Hematopoietic multipotent progenitor cell treated with erythropoietin and hydrocortisone succinate and interleukin-3 and kit ligand, for 15 days (in vitro differentiated cells): ENCODE measurements around the gene USF2.

Source experiments
- DNase-seq: peaks from one replicate; pipeline ENCODE4 v3.0.0-alpha.2; 2015; ENCODE audit warnings: low spot score

Gene USF2

GRCh38 chr19:35246466-35247092, 22.2 kb upstream of the USF2 start:
- DNase-seq: no peak

GRCh38 chr19:35247526-35248309, 21.0 kb upstream of the USF2 start:
- DNase-seq: no peak

- no peak for DNase-seq
These were observed 20.2 kb upstream of the USF2 start, which contains the start of gene LSR for GRCh38 chr19:35248310-35249145. Gene LSR (plus strand): TSS chr19:35249002. CDS start chr19:35249023, 21 bp downstream.

- DNase-seq: no peak
These were observed 19.5 kb upstream of the USF2 start for GRCh38 chr19:35249146-35249847.

- DNase-seq: no peak
These were observed 18.7 kb upstream of the USF2 start for GRCh38 chr19:35249848-35250711.

GRCh38 chr19:35251456-35251855, 17.3 kb upstream of the USF2 start:
- no peak for DNase-seq

GRCh38 chr19:35253316-35254286, 15.2 kb upstream of the USF2 start:
- no peak for DNase-seq

GRCh38 chr19:35254341-35255297, 14.1 kb upstream of the USF2 start:
- DNase-seq: no peak

- no peak for DNase-seq
These were observed 12.2 kb upstream of the USF2 start for GRCh38 chr19:35256566-35256965.

GRCh38 chr19:35257113-35257461, 11.7 kb upstream of the USF2 start:
- no peak for DNase-seq

GRCh38 chr19:35260694-35261304, 8.0 kb upstream of the USF2 start:
- no peak for DNase-seq

GRCh38 chr19:35261356-35262100, 7.2 kb upstream of the USF2 start:
- no peak for DNase-seq

GRCh38 chr19:35262101-35262761, 6.5 kb upstream of the USF2 start:
- DNase-seq: no peak

GRCh38 chr19:35264268-35265125, 4.3 kb upstream of the USF2 start:
- DNase-seq: no peak

GRCh38 chr19:35265126-35265899, 3.4 kb upstream of the USF2 start:
- DNase-seq: no peak
